HCT116 (cell line): Measurements from ENCODE around the gene ANKLE1. TPM values are rescaled to one million over a fixed set of nuclear protein-coding genes. Genes with fewer than 3 reads are reported as not detected.

Source experiments
- ATAC-seq: fragments of 200-7000 bp; cut with Tn5 transposase; 2 replicates; pipeline ENCODE4 v1.9.1; 2020; ENCODE audit warnings: mild to moderate bottlenecking, moderate library complexity
- BruUV-seq: library from RNA; stranded (reverse); fragments of 400-500 nt; replicated peaks from 2 replicates; lab custom pipeline; 2021; lab: Mats Ljungman, UMichigan
- CTCF ChIA-PET: fragments of 300-600 bp; sonication (Branson Sonifier 250); formaldehyde crosslinking; loops from one replicate; lab custom pipeline; 2021; ENCODE audit warnings: antibody characterized with exemption; lab: Charles Lee
- POLR2A ChIA-PET: fragments of 300-600, 350-600 bp; sonication (Branson Sonifier 250); formaldehyde crosslinking; loops from one replicate; lab custom pipeline; 2021; ENCODE audit warnings: antibody characterized with exemption; lab: Charles Lee
- RAD21 ChIA-PET, 2 experiments: fragments of 300-600 bp; sonication (Branson Sonifier 250); formaldehyde crosslinking; loops; one replicate each; lab custom pipeline; 2023; ENCODE audit warnings: low total read pairs in 2 of 2; ENCODE audit not compliant: uncharacterized antibody in 2 of 2, unreplicated experiment in 2 of 2, low non-redundant PET in 1 of 2; lab: Charles Lee
- DNase-seq: peaks from one replicate; pipeline ENCODE4 v3.0.0-alpha.2; 2010; ENCODE audit warnings: low read depth, low spot score
- H2AFZ ChIP-seq: fragments of 200-600 bp; shearing (Covaris generic), sonication (generic); 2 replicates; pipeline ENCODE4 v1.6.1; 2017; ENCODE audit warnings: low read depth, mixed run types, mixed read lengths, antibody characterized with exemption, low read length; ENCODE audit not compliant: poor library complexity, severe bottlenecking
- H3K27ac ChIP-seq: 2 replicates; pipeline ENCODE4 v1.5.1; 2012; ENCODE audit warnings: low read depth, low read length
- H3K27me3 ChIP-seq: fragments of 200-600 bp; sonication (generic); 2 replicates; pipeline ENCODE4 v1.6.1; 2016; ENCODE audit warnings: mixed run types, low read length, mixed read lengths; ENCODE audit not compliant: insufficient read depth
- H3K36me3 ChIP-seq, 2 experiments: fragments of 200-500 bp in 1 of 2; fragments of 200-600 bp in 1 of 2; sonication (Bioruptor generic) in 1 of 2; sonication (generic) in 1 of 2; 2 replicates each; pipeline versions ENCODE4 v1.5.1 to v1.6.1; 2014 to 2016; ENCODE audit warnings: low read length in 2 of 2, inconsistent platforms in 1 of 2, mixed read lengths in 1 of 2, mixed run types in 1 of 2; ENCODE audit not compliant: insufficient read depth in 2 of 2, control insufficient read depth in 1 of 2
- H3K4me1 ChIP-seq, 2 experiments: fragments of 200-600 bp in 1 of 2; sonication (generic) in 1 of 2; 2 replicates each; pipeline versions ENCODE4 v1.5.1 to v1.6.1; 2012 to 2017; ENCODE audit warnings: low read length in 2 of 2, inconsistent platforms in 1 of 2, mild to moderate bottlenecking in 1 of 2, mixed read lengths in 1 of 2, mixed run types in 1 of 2, moderate library complexity in 1 of 2; ENCODE audit not compliant: insufficient read depth in 2 of 2, control insufficient read depth in 1 of 2
- H3K4me2 ChIP-seq: fragments of 200-600 bp; sonication (generic); 2 replicates; pipeline ENCODE4 v1.6.1; 2017; ENCODE audit warnings: mixed run types, low read length, mixed read lengths
- H3K4me3 ChIP-seq, 2 experiments: fragments of 200-600 bp in 1 of 2; sonication (generic) in 1 of 2; replicated peaks in 1 of 2; 2 replicates each; pipeline ENCODE4 v1.5.1; 2011 to 2016; ENCODE audit warnings: low read length in 2 of 2, control low read depth in 1 of 2, low read depth in 1 of 2, mild to moderate bottlenecking in 1 of 2, mixed read lengths in 1 of 2, mixed run types in 1 of 2
- H3K79me2 ChIP-seq: fragments of 200-600 bp; sonication (generic); 2 replicates; pipeline ENCODE4 v1.6.1; 2017; ENCODE audit warnings: mild to moderate bottlenecking, mixed run types, low read length, moderate library complexity, mixed read lengths; ENCODE audit not compliant: insufficient read depth
- H3K9ac ChIP-seq: fragments of 200-600 bp; sonication (generic); 2 replicates; pipeline ENCODE4 v1.6.1; 2016; ENCODE audit warnings: low read length, mixed read lengths
- H3K9me2 ChIP-seq: fragments of 200-600 bp; sonication (generic), shearing (Covaris generic); 2 replicates; pipeline ENCODE4 v1.6.1; 2017; ENCODE audit warnings: mixed run types, mild to moderate bottlenecking, moderate library complexity; ENCODE audit not compliant: insufficient read depth
- H3K9me3 ChIP-seq, 2 experiments: fragments of 200-500 bp in 1 of 2; fragments of 200-600 bp in 1 of 2; sonication (Bioruptor generic) in 1 of 2; sonication (generic) in 1 of 2; 2 replicates each; pipeline ENCODE4 v1.6.1; 2014 to 2017; ENCODE audit warnings: low read length in 2 of 2, mixed read lengths in 2 of 2, inconsistent platforms in 1 of 2, low read depth in 1 of 2, mild to moderate bottlenecking in 1 of 2, mixed run types in 1 of 2, moderate library complexity in 1 of 2; ENCODE audit not compliant: control insufficient read depth in 1 of 2, insufficient read depth in 1 of 2
- H4K20me1 ChIP-seq: fragments of 200-600 bp; sonication (generic), shearing (Covaris generic); 2 replicates; pipeline ENCODE4 v1.6.1; 2017; ENCODE audit warnings: mixed run types, mild to moderate bottlenecking, moderate library complexity; ENCODE audit not compliant: insufficient read depth
- CBX3 ChIP-seq: IDR thresholded peaks from 2 replicates; pipeline ENCODE4 v1.6.1; 2012; ENCODE audit warnings: low read depth
- CEBPB ChIP-seq: IDR thresholded peaks from 2 replicates; pipeline ENCODE4 v1.6.1; 2012; ENCODE audit warnings: low read depth
- EGR1 ChIP-seq: IDR thresholded peaks from 2 replicates; pipeline ENCODE4 v1.6.1; 2012; ENCODE audit warnings: low read depth
- ELF1 ChIP-seq: IDR thresholded peaks from 2 replicates; pipeline ENCODE4 v1.6.1; 2012; ENCODE audit warnings: low read depth, borderline replicate concordance
- EZH2 ChIP-seq: fragments of 200-600 bp; sonication (generic); IDR thresholded peaks from 2 replicates; pipeline ENCODE4 v1.6.1; 2017; ENCODE audit warnings: antibody characterized with exemption, mixed run types
- EZH2phosphoT487 ChIP-seq: fragments of 200-600 bp; IDR thresholded peaks from 2 replicates; pipeline ENCODE4 v1.6.1; 2018; ENCODE audit warnings: antibody characterized with exemption, borderline replicate concordance
- FOSL1 ChIP-seq: IDR thresholded peaks from 2 replicates; pipeline ENCODE4 v1.6.1; 2012; ENCODE audit warnings: low read depth
- JUND ChIP-seq: IDR thresholded peaks from 2 replicates; pipeline ENCODE4 v1.6.1; 2012
- MAX ChIP-seq: IDR thresholded peaks from 2 replicates; pipeline ENCODE4 v1.6.1; 2012
- POLR2A ChIP-seq: IDR thresholded peaks from 2 replicates; pipeline ENCODE4 v1.7.0; 2011; ENCODE audit warnings: borderline replicate concordance; ENCODE audit not compliant: insufficient read depth, insufficient read length; ENCODE audit errors: extremely low read depth
- POLR2AphosphoS5 ChIP-seq: IDR thresholded peaks from 2 replicates; pipeline ENCODE4 v1.6.1; 2011; ENCODE audit warnings: mild to moderate bottlenecking, low read depth, low read length, moderate library complexity
- RAD21 ChIP-seq: IDR thresholded peaks from 2 replicates; pipeline ENCODE4 v1.6.1; 2012; ENCODE audit warnings: low read depth, mild to moderate bottlenecking
- SIN3A ChIP-seq: IDR thresholded peaks from 2 replicates; pipeline ENCODE4 v1.6.1; 2012; ENCODE audit warnings: low read depth
- SP1 ChIP-seq: IDR thresholded peaks from 2 replicates; pipeline ENCODE4 v1.6.1; 2012; ENCODE audit warnings: low read depth
- SRF ChIP-seq: IDR thresholded peaks from 2 replicates; pipeline ENCODE4 v1.6.1; 2012; ENCODE audit warnings: low read depth
- TCF7L2 ChIP-seq: IDR thresholded peaks from 2 replicates; pipeline ENCODE4 v1.7.0; 2011; ENCODE audit warnings: borderline replicate concordance, inconsistent platforms; ENCODE audit not compliant: insufficient read depth, insufficient read length; ENCODE audit errors: extremely low read depth
- YY1 ChIP-seq: IDR thresholded peaks from 2 replicates; pipeline ENCODE4 v1.6.1; 2011; ENCODE audit warnings: low read length, low read depth, moderate library complexity, mild to moderate bottlenecking; ENCODE audit not compliant: insufficient replicate concordance; ENCODE audit errors: extremely low read depth
- ZNF274 ChIP-seq: fragments of 200-500 bp; sonication (Bioruptor generic); IDR thresholded peaks from 2 replicates; pipeline ENCODE4 v1.6.1; 2014; ENCODE audit warnings: mild to moderate bottlenecking, low read depth, low read length, inconsistent platforms
- intact Hi-C: fragments of 100-400 bp; cut with micrococcal nuclease; formaldehyde crosslinking; loops from 2 replicates; pipeline ENCODE4 v1.10.0; 2022
- total RNA-seq: library from RNA; stranded (reverse); gene quantifications from one replicate; pipeline ENCODE4 v1.2.1, GENCODE V29; 2021; ENCODE audit not compliant: unreplicated experiment

The ANKLE1 gene
- total RNA-seq, 1 experiment from 2014 or later, result 14.8 TPM

DNA sequence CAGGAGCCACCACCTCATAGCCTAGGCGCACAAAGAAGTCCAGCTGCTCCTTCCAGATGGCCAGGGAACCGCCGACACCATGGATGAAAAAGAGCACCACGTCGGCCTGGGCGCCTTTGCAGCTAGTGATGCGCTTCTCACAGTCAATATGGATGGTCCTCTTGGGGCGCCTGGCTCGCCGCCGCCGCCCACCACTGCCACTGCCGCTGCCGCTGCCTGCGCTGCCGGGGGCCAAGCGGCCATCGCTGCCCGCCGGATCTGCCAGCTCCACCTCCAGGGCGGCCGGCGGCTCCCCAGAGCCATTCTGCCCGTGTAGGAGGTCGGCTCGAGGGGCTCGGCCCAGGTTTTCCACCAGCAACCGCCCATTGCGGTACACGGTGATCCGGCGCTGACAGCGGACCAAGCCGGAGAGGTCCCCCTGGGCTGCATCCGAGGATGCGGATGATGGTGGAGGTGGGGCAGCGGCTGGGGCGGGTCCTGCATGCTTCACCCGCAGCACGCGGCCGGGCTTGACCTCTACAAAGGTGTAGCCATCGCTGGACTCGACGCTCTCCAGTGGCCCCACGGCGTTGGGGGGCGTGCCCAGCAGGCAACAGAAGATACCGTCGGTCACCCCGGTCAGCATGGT, 19.4 kb downstream of the ANKLE1 start:
- RAD21 ChIA-PET, result no interaction called here
- ATAC-seq, result no peak
- H3K9me3 ChIP-seq, result no peaks in the 10 kb centered on the region; a peak in 1 of 4 replicates
- H2AFZ ChIP-seq, result no peak overlapping the region
- no peak overlapping the region for H3K27ac ChIP-seq
- no peak for TF ChIP-seq SRF
- no peak for TF ChIP-seq ZNF274
- no peak for TF ChIP-seq SIN3A
- no peak for TF ChIP-seq FOSL1
- TF ChIP-seq CEBPB, result no peak
- TF ChIP-seq POLR2A, result no peak
- no peak for TF ChIP-seq YY1
- TF ChIP-seq EZH2, result no peak
- TF ChIP-seq SP1, result no peak
- no peak for TF ChIP-seq EZH2phosphoT487
- no peak for TF ChIP-seq EGR1
- TF ChIP-seq RAD21, result no peak
- no peak for TF ChIP-seq CBX3
- no peak for TF ChIP-seq JUND
- TF ChIP-seq TCF7L2, result no peak
- TF ChIP-seq POLR2AphosphoS5, result no peak
- no peak for TF ChIP-seq MAX
- no peak for TF ChIP-seq ELF1
- TF ChIP-seq, all 23 proteins: peak for 0
- Histone ChIP-seq H3K36me3 (peaks cover 0 to 10% of the 10 kb centered on the region in 2 experiments; a peak in 2 of 4 replicates), H3K4me1 (peaks cover 23 to 39% of the 10 kb centered on the region in 2 experiments), H3K79me2 (peaks cover 16% of the 10 kb centered on the region), H4K20me1 (no peaks in the 10 kb centered on the region), H3K4me3 (no peak overlapping the region), H3K9ac (no peak overlapping the region), H3K9me2 (no peaks in the 10 kb centered on the region), H3K4me2 (no peak overlapping the region), H3K27me3 (no peaks in the 10 kb centered on the region)
- no peak for DNase-seq
- intact Hi-C loops, result no loop called here
- ChIA-PET CTCF (no interaction called here), POLR2A (no interaction called here)
- BruUV-seq, result no TSS peak
